SH-SY5Y (cell line): Measurements from ENCODE around the gene C18orf63.

Experiments
- GATA2 ChIP-seq: IDR thresholded peaks from 2 replicates; pipeline ENCODE4 v1.6.1; 2011; ENCODE audit warnings: mild to moderate bottlenecking, low read depth, low read length
- GATA3 ChIP-seq: IDR thresholded peaks from 2 replicates; pipeline ENCODE4 v1.6.1; 2011; ENCODE audit warnings: low read depth, mild to moderate bottlenecking, low read length, moderate library complexity

GRCh38 chr18:74266161-74266560 lies 49.5 kb upstream of the C18orf63 start:
- TF ChIP-seq GATA3 = no peak
- TF ChIP-seq GATA2 = no peak
